ENCODE data around the gene CFAP20DC. TPM values are rescaled to one million over a fixed set of nuclear protein-coding genes. Genes with fewer than 3 reads are reported as not detected.

Gene CFAP20DC
- total and polyA plus RNA-seq, 2 of the 13 experiments (the other 11 are each of a cell fraction or from before 2014, with no cell fraction given), result not detected

DNA sequence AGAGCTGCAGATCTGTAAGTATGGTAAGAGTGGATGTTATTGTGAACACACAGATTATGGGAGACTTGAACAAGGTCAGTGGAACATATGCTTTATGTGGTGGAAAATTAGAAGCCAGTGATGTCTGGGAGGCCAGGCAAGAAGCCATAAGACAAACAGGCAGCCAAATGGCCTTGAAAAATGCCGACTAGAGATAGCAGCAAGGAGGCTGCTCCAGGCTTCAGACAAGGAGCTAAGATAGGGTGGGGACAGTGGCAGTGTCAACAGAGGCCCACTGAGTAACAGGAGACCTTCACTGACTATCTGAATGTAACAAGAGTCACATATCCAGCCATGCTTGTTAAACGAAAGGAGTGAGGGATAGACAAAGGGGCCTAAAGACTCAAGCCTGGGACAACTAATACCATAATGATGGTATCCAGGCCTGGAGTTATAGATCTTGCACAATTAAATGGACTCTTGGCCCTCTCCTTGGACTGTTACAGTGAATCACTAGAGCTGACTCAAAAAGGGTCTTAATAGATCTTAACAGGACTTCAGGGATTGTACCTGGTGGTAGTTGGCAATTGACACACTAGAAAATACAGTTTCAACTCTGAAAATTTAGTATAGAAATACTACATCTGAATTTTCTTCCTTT, 50.6 kb downstream of the CFAP20DC start:
- WGBS (ENCODE audit: low lambda C conversion rate), result 0% methylated on average over 2 of the region's 2 CpGs
- FAIRE-seq (no peak), ATAC-seq (no peak), DNase-seq (ENCODE audit: low spot score) (no peak)
- H3K4me2 ChIP-seq (ENCODE audit: low read depth, low read length), result no peak overlapping the region
- H3K36me3 ChIP-seq (replicated peaks in 1 of 2; ENCODE audit: control insufficient read depth in 1 of 2, insufficient read depth in 2 of 2, low read length in 2 of 2), result no peaks in the 10 kb centered on the region
- no peaks in the 10 kb centered on the region; a peak in 1 of 5 replicates for H3K27me3 ChIP-seq (ENCODE audit: control insufficient read depth in 1 of 2, insufficient read depth in 2 of 2, low read length in 2 of 2)
- H3K79me2 ChIP-seq (ENCODE audit: insufficient read depth, low read length), result no peaks in the 10 kb centered on the region
- ChIA-PET CTCF (ENCODE audit: low intra/inter-chr PET ratio, low total read pairs) (no interaction called here), POLR2A (no interaction called here)
- H3K4me1 ChIP-seq (ENCODE audit: insufficient read depth, low read length), result no peaks in the 10 kb centered on the region
- intact Hi-C loops (cut with micrococcal nuclease; ENCODE audit: unreplicated experiment) (no loop called here), in situ Hi-C loops (cut with HindIII; ENCODE audit: extremely low pct_ligation_motif_present, low pct_unique_long_range_greater_than_20kb) (no loop called here)
- no peak overlapping the region for H2AFZ ChIP-seq (ENCODE audit: low read length)
- H3K27ac ChIP-seq (ENCODE audit: extremely low read length, insufficient read depth, low read length), result no peak overlapping the region
- no peak for TF ChIP-seq ZNF746 (CRISPR knock-in tag; IDR thresholded peaks at IDR 0.05)
- TF ChIP-seq NCOA1 (CRISPR knock-in tag; IDR thresholded peaks at IDR 0.05), result no peak
- TF ChIP-seq, protein P1, sequence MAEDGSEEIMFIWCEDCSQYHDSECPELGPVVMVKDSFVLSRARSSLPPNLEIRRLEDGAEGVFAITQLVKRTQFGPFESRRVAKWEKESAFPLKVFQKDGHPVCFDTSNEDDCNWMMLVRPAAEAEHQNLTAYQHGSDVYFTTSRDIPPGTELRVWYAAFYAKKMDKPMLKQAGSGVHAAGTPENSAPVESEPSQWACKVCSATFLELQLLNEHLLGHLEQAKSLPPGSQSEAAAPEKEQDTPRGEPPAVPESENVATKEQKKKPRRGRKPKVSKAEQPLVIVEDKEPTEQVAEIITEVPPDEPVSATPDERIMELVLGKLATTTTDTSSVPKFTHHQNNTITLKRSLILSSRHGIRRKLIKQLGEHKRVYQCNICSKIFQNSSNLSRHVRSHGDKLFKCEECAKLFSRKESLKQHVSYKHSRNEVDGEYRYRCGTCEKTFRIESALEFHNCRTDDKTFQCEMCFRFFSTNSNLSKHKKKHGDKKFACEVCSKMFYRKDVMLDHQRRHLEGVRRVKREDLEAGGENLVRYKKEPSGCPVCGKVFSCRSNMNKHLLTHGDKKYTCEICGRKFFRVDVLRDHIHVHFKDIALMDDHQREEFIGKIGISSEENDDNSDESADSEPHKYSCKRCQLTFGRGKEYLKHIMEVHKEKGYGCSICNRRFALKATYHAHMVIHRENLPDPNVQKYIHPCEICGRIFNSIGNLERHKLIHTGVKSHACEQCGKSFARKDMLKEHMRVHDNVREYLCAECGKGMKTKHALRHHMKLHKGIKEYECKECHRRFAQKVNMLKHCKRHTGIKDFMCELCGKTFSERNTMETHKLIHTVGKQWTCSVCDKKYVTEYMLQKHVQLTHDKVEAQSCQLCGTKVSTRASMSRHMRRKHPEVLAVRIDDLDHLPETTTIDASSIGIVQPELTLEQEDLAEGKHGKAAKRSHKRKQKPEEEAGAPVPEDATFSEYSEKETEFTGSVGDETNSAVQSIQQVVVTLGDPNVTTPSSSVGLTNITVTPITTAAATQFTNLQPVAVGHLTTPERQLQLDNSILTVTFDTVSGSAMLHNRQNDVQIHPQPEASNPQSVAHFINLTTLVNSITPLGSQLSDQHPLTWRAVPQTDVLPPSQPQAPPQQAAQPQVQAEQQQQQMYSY (CRISPR knock-in tag; IDR thresholded peaks at IDR 0.05), result no peak
- no peak for TF ChIP-seq ZNF180 (CRISPR knock-in tag; IDR thresholded peaks at IDR 0.05; ENCODE audit: borderline replicate concordance, low read depth)
- no peak overlapping the region for H3K4me3 ChIP-seq (replicated peaks in 1 of 3; ENCODE audit: insufficient read depth in 1 of 3, low read depth in 2 of 3, low read length in 3 of 3)
- no TSS peak for BruUV-seq (replicated peaks)
- H3K9ac ChIP-seq (ENCODE audit: insufficient read depth, low read depth, low read length), result no peak overlapping the region
- H3K9me3 ChIP-seq (ENCODE audit: low read length), result no peaks in the 10 kb centered on the region
- no peaks in the 10 kb centered on the region for H4K20me1 ChIP-seq (ENCODE audit: insufficient read depth, low read length)

All from HepG2 (cell line).